Measurements from ENCODE around the gene HLA-A. TPM values are rescaled to one million over a fixed set of nuclear protein-coding genes. Genes with fewer than 3 reads are reported as not detected.

Gene HLA-A
- total RNA-seq, 4 donors from 2014 or later = 530 to 1,047 (median 828) TPM

DNA sequence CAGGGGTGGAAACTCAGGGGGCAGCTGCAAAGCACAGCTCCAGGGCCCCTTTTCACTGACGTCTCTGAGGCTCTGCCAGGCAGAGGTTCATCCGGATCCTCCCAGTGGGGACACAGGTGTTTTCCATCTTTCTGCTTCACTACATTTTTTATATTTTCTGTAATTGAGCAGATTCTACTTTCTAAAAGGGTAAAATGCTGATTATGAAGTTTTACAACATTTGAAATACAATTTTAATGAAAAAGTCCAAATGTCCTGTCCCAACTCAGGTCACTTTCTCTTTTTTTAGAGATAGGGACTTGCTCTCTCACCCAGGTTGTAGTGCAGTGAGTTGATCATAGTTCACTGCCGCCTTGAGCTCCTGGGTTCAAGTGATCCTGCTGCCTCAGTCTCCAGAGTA lies 41.9 kb downstream of the HLA-A start:
- no peak for TF ChIP-seq CTCF (IDR thresholded peaks at IDR 0.05)
- TF ChIP-seq POLR2A (IDR thresholded peaks at IDR 0.05) = no peak
- intact Hi-C loops (cut with DNase I; ENCODE audit: low total_unique reads) = no loop called here
- no peak overlapping the region for H3K4me3 ChIP-seq (ENCODE audit: low read depth, poor library complexity, severe bottlenecking)
- 74 to 81% methylated on average over 3 of the region's 3 CpGs for WGBS, 2 donors
- DNase-seq (ENCODE audit: low spot score in 2 of 2) = no peak

GRCh38 chr6:29984992-29985391 lies 42.7 kb downstream of the HLA-A start:
- TF ChIP-seq POLR2A (IDR thresholded peaks at IDR 0.05) (no peak), CTCF (IDR thresholded peaks at IDR 0.05) (no peak)
- H3K4me3 ChIP-seq (ENCODE audit: low read depth, poor library complexity, severe bottlenecking) = no peak overlapping the region
- intact Hi-C loops (cut with DNase I; ENCODE audit: low total_unique reads) = no loop called here
- WGBS, 2 donors = 92 to 100% methylated on average over 2 of the region's 2 CpGs
- no peak for DNase-seq (ENCODE audit: low spot score in 2 of 2)

- H3K4me3 ChIP-seq (ENCODE audit: low read depth, poor library complexity, severe bottlenecking) = no peak overlapping the region
- TF ChIP-seq CTCF (IDR thresholded peaks at IDR 0.05) (no peak), POLR2A (IDR thresholded peaks at IDR 0.05) (no peak)
- no peak for DNase-seq (ENCODE audit: low spot score in 2 of 2)
- 77 to 90% methylated on average over 4 of the region's 4 CpGs for WGBS, 2 donors
- intact Hi-C loops (cut with DNase I; ENCODE audit: low total_unique reads) = no loop called here
Measured at GRCh38 chr6:29986179-29986781, 43.9 kb downstream of the HLA-A start.

- TF ChIP-seq CTCF (IDR thresholded peaks at IDR 0.05) (no peak), POLR2A (IDR thresholded peaks at IDR 0.05) (no peak)
- no peak overlapping the region for H3K4me3 ChIP-seq (ENCODE audit: low read depth, poor library complexity, severe bottlenecking)
- no peak for DNase-seq (ENCODE audit: low spot score in 2 of 2)
- intact Hi-C loops (cut with DNase I; ENCODE audit: low total_unique reads) = no loop called here
- 92 to 94% methylated on average over 2 of the region's 2 CpGs for WGBS, 2 donors
Measured at GRCh38 chr6:29989211-29989610, 46.9 kb downstream of the HLA-A start.

DNA sequence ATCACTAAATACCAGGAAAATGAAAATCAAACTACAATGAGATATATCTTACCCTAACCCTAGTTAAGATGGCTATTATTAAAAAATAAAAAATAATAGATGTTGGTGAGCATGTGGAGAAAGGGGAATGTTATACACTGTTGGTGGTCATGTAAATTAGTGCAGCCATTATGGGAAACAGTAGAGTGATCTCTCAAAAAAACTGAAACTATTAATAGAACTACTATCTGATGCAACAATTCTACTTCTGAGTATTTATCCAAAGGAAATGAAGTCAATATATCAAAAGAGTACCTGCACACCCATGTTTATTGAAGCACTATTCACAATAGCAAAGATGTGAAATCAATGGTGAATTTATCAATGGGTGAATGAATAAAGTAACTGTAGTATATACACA lies 48.6 kb downstream of the HLA-A start:
- H3K4me3 ChIP-seq (ENCODE audit: low read depth, poor library complexity, severe bottlenecking) = no peak overlapping the region
- TF ChIP-seq POLR2A (IDR thresholded peaks at IDR 0.05) (no peak), CTCF (IDR thresholded peaks at IDR 0.05) (no peak)
- no peak for DNase-seq (ENCODE audit: low spot score in 2 of 2)
- intact Hi-C loops (cut with DNase I; ENCODE audit: low total_unique reads) = no loop called here

GRCh38 chr6:29992807-29993206 lies 50.5 kb downstream of the HLA-A start:
- intact Hi-C loops (cut with DNase I; ENCODE audit: low total_unique reads) = no loop called here
- no peak for DNase-seq (ENCODE audit: low spot score in 2 of 2)
- no peak for TF ChIP-seq POLR2A (IDR thresholded peaks at IDR 0.05)
- no peak for TF ChIP-seq CTCF (IDR thresholded peaks at IDR 0.05)
- no peak overlapping the region for H3K4me3 ChIP-seq (ENCODE audit: low read depth, poor library complexity, severe bottlenecking)
- 76 to 78% methylated on average over 2 of the region's 2 CpGs for WGBS, 2 donors

All from lower leg skin (tissue), 4 donors.